SIG-M5 (cell line): Measurements from ENCODE around the gene STK11IP.

Experiments used
- DNase-seq: peaks from one replicate; lab custom pipeline; 2025; lab: John Stamatoyannopoulos, UW

STK11IP gene

GRCh38 chr2:219597552-219598307 is at the start of gene STK11IP:
TSS of gene STK11IP (plus strand) at chr2:219597857. CDS start at chr2:219598120, 263 bp downstream.
- DNase-seq, result peak; percentile 31

GRCh38 chr2:219548990-219549389 is 48.7 kb upstream of the STK11IP start:
- DNase-seq, result no peak

- DNase-seq, result no peak
Observed at GRCh38 chr2:219549619-219550018, 48.0 kb upstream of the STK11IP start.

- DNase-seq, result no peak
Observed at GRCh38 chr2:219551441-219552381, 45.9 kb upstream of the STK11IP start.

GRCh38 chr2:219552382-219553167 is 45.1 kb upstream of the STK11IP start:
- DNase-seq, result no peak

GRCh38 chr2:219553168-219553417 is 44.6 kb upstream of the STK11IP start:
- DNase-seq, result no peak

- no peak for DNase-seq
Observed at GRCh38 chr2:219553463-219553963, 44.1 kb upstream of the STK11IP start.

- DNase-seq, result no peak
Observed at GRCh38 chr2:219554350-219554749, 43.3 kb upstream of the STK11IP start.

- no peak for DNase-seq
Observed at GRCh38 chr2:219555956-219556355, 41.7 kb upstream of the STK11IP start.

GRCh38 chr2:219556413-219556812 is 41.2 kb upstream of the STK11IP start:
- no peak for DNase-seq

- no peak for DNase-seq
Observed at GRCh38 chr2:219557320-219557719, 40.3 kb upstream of the STK11IP start.

- no peak for DNase-seq
Observed at GRCh38 chr2:219557791-219558785, 39.6 kb upstream of the STK11IP start.

- DNase-seq, result no peak
Observed at GRCh38 chr2:219559156-219559915, 38.3 kb upstream of the STK11IP start.

GRCh38 chr2:219560037-219560892 is 37.4 kb upstream of the STK11IP start:
- no peak for DNase-seq

GRCh38 chr2:219560893-219561178 is 36.8 kb upstream of the STK11IP start:
- DNase-seq, result no peak

GRCh38 chr2:219561179-219562048 is 36.2 kb upstream of the STK11IP start:
- DNase-seq, result no peak

GRCh38 chr2:219562049-219563020 is 35.3 kb upstream of the STK11IP start:
- no peak for DNase-seq
